Endodermal cell (in vitro differentiated cells): ENCODE measurements around the gene ANKRD34C. TPM values are rescaled to one million over a fixed set of nuclear protein-coding genes. Genes with fewer than 3 reads are reported as not detected.

Experiments
- DNase-seq: peaks from one replicate; pipeline ENCODE4 v3.0.0-alpha.2; 2017
- H3K27ac ChIP-seq: 2 replicates; pipeline ENCODE4 v1.5.1; 2013; ENCODE audit warnings: mild to moderate bottlenecking, low read depth, low read length, moderate library complexity
- H3K27me3 ChIP-seq: 2 replicates; pipeline ENCODE4 v1.6.1; 2013; ENCODE audit warnings: mild to moderate bottlenecking, low read length, moderate library complexity; ENCODE audit not compliant: insufficient read depth, control insufficient read depth, poor library complexity, severe bottlenecking
- H3K36me3 ChIP-seq: 2 replicates; pipeline ENCODE4 v1.7.0; 2013; ENCODE audit warnings: mild to moderate bottlenecking, low read length, moderate library complexity; ENCODE audit not compliant: control insufficient read depth, insufficient read depth
- H3K4me1 ChIP-seq: one replicate; pipeline ENCODE4 v1.7.0; 2013; ENCODE audit warnings: low read length; ENCODE audit not compliant: control insufficient read depth, insufficient read depth
- H3K4me3 ChIP-seq: 2 replicates; pipeline ENCODE4 v1.5.1; 2013; ENCODE audit warnings: mild to moderate bottlenecking, low read length, moderate library complexity
- H3K9ac ChIP-seq: 2 replicates; pipeline ENCODE4 v1.6.1; 2013; ENCODE audit warnings: mild to moderate bottlenecking, low read length, moderate library complexity; ENCODE audit not compliant: poor library complexity, severe bottlenecking; ENCODE audit errors: extremely low read depth
- H3K9me3 ChIP-seq: 2 replicates; pipeline ENCODE4 v1.6.1; 2013; ENCODE audit warnings: mild to moderate bottlenecking, low read length, moderate library complexity; ENCODE audit not compliant: control insufficient read depth
- H3K27ac Mint-ChIP-seq: 2 replicates; pipeline ENCODE4 v1.8.0; 2020; ENCODE audit warnings: mixed read lengths
- H3K27me3 Mint-ChIP-seq: 2 replicates; pipeline ENCODE4 v1.8.0; 2021; ENCODE audit warnings: mild to moderate bottlenecking, mixed read lengths; ENCODE audit not compliant: insufficient read depth
- H3K36me3 Mint-ChIP-seq: 2 replicates; pipeline ENCODE4 v1.8.0; 2020; ENCODE audit warnings: low read depth, mixed read lengths
- H3K4me1 Mint-ChIP-seq: 2 replicates; pipeline ENCODE4 v1.8.0; 2020; ENCODE audit warnings: mixed read lengths
- H3K4me3 Mint-ChIP-seq: 2 replicates; pipeline ENCODE4 v1.8.0; 2020; ENCODE audit warnings: mild to moderate bottlenecking, moderate library complexity, mixed read lengths
- H3K9me3 Mint-ChIP-seq: 2 replicates; pipeline ENCODE4 v1.8.0; 2020; ENCODE audit warnings: mild to moderate bottlenecking, mixed read lengths
- WGBS, 2 experiments: methylation state at CpG; one replicate each; pipeline versions ENCODE4 v1.1.5 to v1.1.7; 2013; ENCODE audit warnings: missing lambda C conversion rate in 2 of 2, mixed read lengths in 1 of 2; ENCODE audit not compliant: insufficient coverage in 1 of 2, insufficient read length in 1 of 2; 5-methylcytosine and 5-hydroxymethylcytosine counted together
- total RNA-seq, 2 donors: library from RNA; stranded (reverse); fragmentation: NEBNext Ultra II Directional in 1 of 2; extraction: Animal tissue kit (Norgen Biotek cat#: 25700) in 1 of 2; gene quantifications; 2 replicates in 1 of 2; 3 replicates in 1 of 2; pipeline ENCODE4 v1.2.1, GENCODE V29; 2021
- TF ChIP-seq, protein P1 (sequence below): fragments of 200-600 bp; sonication (generic); conservative IDR thresholded peaks from 2 replicates; pipeline ENCODE4 v1.5.0; 2021; ENCODE audit warnings: antibody characterized with exemption, mild to moderate bottlenecking

The ANKRD34C gene
- total RNA-seq, 2 donors from 2014 or later, result not detected

- Mint-ChIP-seq H3K36me3 (peaks cover 31% of the 10 kb centered on the region), H3K4me1 (peaks cover 8% of the 10 kb centered on the region), H3K4me3 (no peak overlapping the region), H3K27ac (peak overlapping the region; percentile 79), H3K27me3 (no peaks in the 10 kb centered on the region), H3K9me3 (no peaks in the 10 kb centered on the region)
- WGBS, 2 experiments, result 86 to 93% methylated on average over 2 of the region's 2 CpGs
- peak; percentile 55 for DNase-seq
- H3K9ac ChIP-seq, result no peak overlapping the region
- no peaks in the 10 kb centered on the region for H3K27me3 ChIP-seq
- peaks cover 7% of the 10 kb centered on the region for H3K9me3 ChIP-seq
- peaks cover 16% of the 10 kb centered on the region for H3K36me3 ChIP-seq
- peaks cover 6% of the 10 kb centered on the region for H3K4me1 ChIP-seq
- TF ChIP-seq, protein P1, sequence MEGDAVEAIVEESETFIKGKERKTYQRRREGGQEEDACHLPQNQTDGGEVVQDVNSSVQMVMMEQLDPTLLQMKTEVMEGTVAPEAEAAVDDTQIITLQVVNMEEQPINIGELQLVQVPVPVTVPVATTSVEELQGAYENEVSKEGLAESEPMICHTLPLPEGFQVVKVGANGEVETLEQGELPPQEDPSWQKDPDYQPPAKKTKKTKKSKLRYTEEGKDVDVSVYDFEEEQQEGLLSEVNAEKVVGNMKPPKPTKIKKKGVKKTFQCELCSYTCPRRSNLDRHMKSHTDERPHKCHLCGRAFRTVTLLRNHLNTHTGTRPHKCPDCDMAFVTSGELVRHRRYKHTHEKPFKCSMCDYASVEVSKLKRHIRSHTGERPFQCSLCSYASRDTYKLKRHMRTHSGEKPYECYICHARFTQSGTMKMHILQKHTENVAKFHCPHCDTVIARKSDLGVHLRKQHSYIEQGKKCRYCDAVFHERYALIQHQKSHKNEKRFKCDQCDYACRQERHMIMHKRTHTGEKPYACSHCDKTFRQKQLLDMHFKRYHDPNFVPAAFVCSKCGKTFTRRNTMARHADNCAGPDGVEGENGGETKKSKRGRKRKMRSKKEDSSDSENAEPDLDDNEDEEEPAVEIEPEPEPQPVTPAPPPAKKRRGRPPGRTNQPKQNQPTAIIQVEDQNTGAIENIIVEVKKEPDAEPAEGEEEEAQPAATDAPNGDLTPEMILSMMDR, result no peak
- no peak overlapping the region for H3K4me3 ChIP-seq
- no peak overlapping the region for H3K27ac ChIP-seq
Observed at GRCh38 chr15:79329171-79329611, 46.7 kb downstream of the ANKRD34C start.

Other genes with a start within 250 kb of the ANKRD34C start
- gene RASGRF1, start 191.9 kb upstream of the ANKRD34C start, total RNA-seq, result under 1 TPM in 1 of 2 donors, not detected in 1; 0.20 TPM
- gene TMED3, start 28.4 kb downstream of the ANKRD34C start, total RNA-seq, result 10 to 100 TPM; 44.8 to 48.9 TPM
- 1 to 10 TPM; 1.1 to 1.2 TPM for gene MINAR1, start 149.6 kb downstream of the ANKRD34C start, total RNA-seq